Muscle layer of colon (tissue), 2 donors: ENCODE measurements around the gene PRDM16.

Experiments
- H3K27ac ChIP-seq: one replicate; pipeline ENCODE4 v1.7.0; 2013; ENCODE audit warnings: low read depth, mild to moderate bottlenecking, low read length, moderate library complexity
- H3K27me3 ChIP-seq, 2 donors: one replicate each; pipeline ENCODE4 v1.7.0; 2013; ENCODE audit warnings: low read length in 2 of 2, mild to moderate bottlenecking in 2 of 2; ENCODE audit not compliant: insufficient read depth in 2 of 2, control insufficient read depth in 1 of 2
- H3K36me3 ChIP-seq: one replicate; pipeline ENCODE4 v1.7.0; 2013; ENCODE audit warnings: mild to moderate bottlenecking, low read length; ENCODE audit not compliant: insufficient read depth
- H3K4me1 ChIP-seq: one replicate; pipeline ENCODE4 v1.7.0; 2013; ENCODE audit warnings: mild to moderate bottlenecking, low read length; ENCODE audit not compliant: insufficient read depth
- H3K4me3 ChIP-seq, 2 donors: one replicate each; pipeline ENCODE4 v1.7.0; 2013; ENCODE audit warnings: low read length in 2 of 2, low read depth in 1 of 2, mild to moderate bottlenecking in 1 of 2, moderate library complexity in 1 of 2
- H3K9ac ChIP-seq: one replicate; pipeline ENCODE4 v1.7.0; 2013; ENCODE audit warnings: low read length
- H3K9me3 ChIP-seq: one replicate; pipeline ENCODE4 v1.7.0; 2013; ENCODE audit warnings: mild to moderate bottlenecking, low read length
- donor health status: abdominal sarcoma.
- donor health status: Adenocarcinoma of cecum.

PRDM16 gene

DNA sequence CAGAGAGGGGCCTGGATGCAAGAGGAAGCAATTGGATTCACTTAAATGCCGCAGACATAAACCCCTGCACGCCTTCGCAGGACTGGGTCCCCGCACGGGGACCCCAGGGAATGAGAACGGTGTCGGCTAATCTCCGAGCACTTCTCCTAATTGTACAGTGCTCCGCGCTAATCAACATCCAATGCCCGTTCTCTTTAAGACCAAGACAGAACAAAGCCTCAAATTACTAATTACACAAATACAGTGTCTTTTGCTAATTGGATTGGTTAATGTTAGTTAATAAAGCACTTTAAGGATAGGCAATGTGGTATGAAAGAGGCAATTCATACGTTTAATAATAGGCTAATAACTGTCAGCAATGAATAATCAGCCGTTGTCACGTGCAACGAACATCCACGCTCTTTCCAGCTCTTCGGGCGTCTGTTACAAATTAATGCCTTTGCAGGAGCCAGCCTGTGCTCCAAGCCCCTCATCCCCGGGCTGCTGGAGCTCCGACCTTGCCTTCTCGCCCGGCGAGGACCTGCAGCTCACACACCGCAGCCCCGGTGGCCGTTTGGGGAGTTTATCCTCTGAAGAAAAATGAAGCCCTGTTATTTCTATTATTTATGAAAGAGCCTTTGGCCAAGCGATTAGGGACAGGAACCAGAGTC is 157.8 kb downstream of the PRDM16 start:
- Histone ChIP-seq H3K9ac (no peak overlapping the region), H3K27me3 (peaks cover 14 to 46% of the 10 kb centered on the region in 2 donors), H3K4me1 (no peaks in the 10 kb centered on the region), H3K36me3 (no peaks in the 10 kb centered on the region), H3K4me3 (no peak overlapping the region), H3K9me3 (no peaks in the 10 kb centered on the region), H3K27ac (no peak overlapping the region)

GRCh38 chr1:3227351-3227704 is 158.3 kb downstream of the PRDM16 start:
- Histone ChIP-seq H3K9ac (no peak overlapping the region), H3K27me3 (peaks cover 14 to 48% of the 10 kb centered on the region in 2 donors), H3K4me3 (no peak overlapping the region), H3K36me3 (no peaks in the 10 kb centered on the region), H3K27ac (no peak overlapping the region), H3K4me1 (no peaks in the 10 kb centered on the region), H3K9me3 (no peaks in the 10 kb centered on the region)

- Histone ChIP-seq H3K4me1 (no peaks in the 10 kb centered on the region), H3K4me3 (no peak overlapping the region), H3K27ac (no peak overlapping the region), H3K36me3 (no peaks in the 10 kb centered on the region), H3K27me3 (peaks cover 14 to 49% of the 10 kb centered on the region in 2 donors), H3K9ac (no peak overlapping the region), H3K9me3 (no peaks in the 10 kb centered on the region)
Measured at GRCh38 chr1:3227893-3228292, 158.9 kb downstream of the PRDM16 start.

GRCh38 chr1:3229081-3229725 is 160.2 kb downstream of the PRDM16 start:
- no peak overlapping the region for H3K27ac ChIP-seq
- H3K9me3 ChIP-seq = no peaks in the 10 kb centered on the region
- no peaks in the 10 kb centered on the region for H3K36me3 ChIP-seq
- H3K27me3 ChIP-seq = peaks cover 14 to 40% of the 10 kb centered on the region in 2 donors
- no peaks in the 10 kb centered on the region for H3K4me1 ChIP-seq
- no peak overlapping the region for H3K9ac ChIP-seq
- no peak overlapping the region for H3K4me3 ChIP-seq

DNA sequence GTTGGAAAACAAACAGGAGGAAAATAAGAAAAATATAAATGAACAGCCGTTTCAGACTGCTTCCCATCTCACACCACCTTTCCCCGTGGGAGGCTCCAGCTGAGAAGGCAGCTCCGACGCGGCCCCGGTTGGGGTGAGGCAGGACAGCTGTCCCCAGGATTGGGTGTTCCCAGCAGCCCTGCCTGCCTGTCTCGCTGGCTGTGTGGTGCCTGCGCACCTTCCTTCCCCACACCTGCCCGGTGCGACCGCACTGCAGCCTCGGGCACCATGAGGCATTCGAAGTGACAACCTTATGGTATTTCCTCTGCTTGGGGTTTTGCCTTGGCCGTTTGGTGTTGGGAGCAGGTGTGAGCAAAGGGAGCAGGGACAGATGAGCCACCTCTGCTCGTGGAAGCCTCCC is 161.6 kb downstream of the PRDM16 start:
- H3K27ac ChIP-seq = no peak overlapping the region
- no peak overlapping the region for H3K9ac ChIP-seq
- H3K9me3 ChIP-seq = no peaks in the 10 kb centered on the region
- peaks cover 14 to 28% of the 10 kb centered on the region in 2 donors for H3K27me3 ChIP-seq
- H3K4me1 ChIP-seq = no peaks in the 10 kb centered on the region
- H3K36me3 ChIP-seq = no peaks in the 10 kb centered on the region
- H3K4me3 ChIP-seq = no peak overlapping the region

DNA sequence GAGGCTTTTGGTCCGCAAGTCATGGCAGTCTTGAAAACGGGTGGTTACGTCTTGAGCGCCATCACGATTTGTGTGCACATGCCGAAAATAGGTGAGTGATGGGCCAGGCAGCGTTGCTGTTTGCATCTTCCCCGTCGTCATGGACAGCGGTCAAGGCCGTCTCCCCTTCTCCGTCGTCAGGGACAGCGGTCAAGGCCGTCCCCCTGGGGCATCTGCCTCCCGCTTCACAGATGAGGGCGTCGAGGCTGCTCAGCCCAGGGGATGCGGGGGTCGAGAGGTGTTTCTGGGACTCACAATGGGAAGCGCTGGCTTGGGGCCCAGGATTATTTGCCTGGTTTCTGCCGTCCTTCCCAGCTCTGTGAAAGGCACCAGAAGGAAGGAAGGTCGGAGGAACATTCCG is 162.2 kb downstream of the PRDM16 start:
- Histone ChIP-seq H3K9ac (no peak overlapping the region), H3K9me3 (no peaks in the 10 kb centered on the region), H3K36me3 (no peaks in the 10 kb centered on the region), H3K4me3 (no peak overlapping the region), H3K4me1 (no peaks in the 10 kb centered on the region), H3K27me3 (peaks cover 9 to 27% of the 10 kb centered on the region in 2 donors), H3K27ac (no peak overlapping the region)

DNA sequence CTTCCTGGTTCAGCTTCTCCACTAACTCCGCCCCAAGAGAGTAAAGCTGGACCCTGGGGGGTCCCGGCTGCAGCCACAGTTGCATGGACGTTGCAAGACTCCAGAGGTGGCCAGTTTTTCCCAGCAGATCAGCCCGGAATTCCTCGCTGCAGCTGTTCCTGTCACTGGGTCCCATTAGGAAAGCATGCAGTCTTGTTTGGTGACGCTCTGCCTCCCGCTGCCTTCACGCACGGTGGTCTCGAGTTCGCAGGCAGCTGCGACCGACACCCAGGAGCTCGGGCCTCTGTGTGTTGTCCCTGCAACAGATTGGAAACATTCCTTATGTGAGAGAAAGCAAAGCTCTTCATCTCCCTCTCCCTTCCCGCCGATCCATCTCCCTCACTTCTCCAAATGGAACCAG is 162.8 kb downstream of the PRDM16 start:
- no peak overlapping the region for H3K4me3 ChIP-seq
- no peaks in the 10 kb centered on the region for H3K4me1 ChIP-seq
- H3K27me3 ChIP-seq = peaks cover 7 to 32% of the 10 kb centered on the region in 2 donors
- H3K9ac ChIP-seq = no peak overlapping the region
- H3K36me3 ChIP-seq = no peaks in the 10 kb centered on the region
- H3K27ac ChIP-seq = no peak overlapping the region
- no peaks in the 10 kb centered on the region for H3K9me3 ChIP-seq

DNA sequence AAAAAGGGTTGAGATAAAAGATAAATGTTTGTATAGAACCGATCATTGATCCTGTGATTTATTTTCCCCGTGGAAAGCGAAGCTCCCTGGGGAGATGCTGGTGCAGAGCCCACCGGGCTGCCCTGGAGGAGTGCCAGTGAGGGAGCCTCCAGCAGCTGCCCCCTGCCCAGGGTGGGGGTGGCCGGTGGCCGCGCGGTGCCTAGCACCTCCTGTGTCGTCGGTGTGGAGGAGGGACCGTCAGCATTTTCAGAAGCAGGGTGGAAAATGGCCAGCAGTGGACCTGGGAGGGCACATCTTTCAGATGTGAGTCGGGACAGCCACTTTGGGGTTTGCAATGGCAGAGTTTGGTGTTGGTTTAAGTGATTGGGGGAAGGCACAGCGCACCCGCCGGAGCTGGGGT is 164.0 kb downstream of the PRDM16 start:
- Histone ChIP-seq H3K4me1 (no peaks in the 10 kb centered on the region), H3K27me3 (peaks cover 3 to 28% of the 10 kb centered on the region in 2 donors), H3K27ac (no peak overlapping the region), H3K9ac (no peak overlapping the region), H3K9me3 (no peaks in the 10 kb centered on the region), H3K36me3 (no peaks in the 10 kb centered on the region), H3K4me3 (no peak overlapping the region)

GRCh38 chr1:3233551-3233950 is 164.5 kb downstream of the PRDM16 start:
- H3K4me3 ChIP-seq = no peak overlapping the region
- H3K27ac ChIP-seq = no peak overlapping the region
- peaks cover 0 to 23% of the 10 kb centered on the region in 2 donors for H3K27me3 ChIP-seq
- no peaks in the 10 kb centered on the region for H3K36me3 ChIP-seq
- H3K9me3 ChIP-seq = no peaks in the 10 kb centered on the region
- no peaks in the 10 kb centered on the region for H3K4me1 ChIP-seq
- no peak overlapping the region for H3K9ac ChIP-seq

- Histone ChIP-seq H3K4me3 (no peak overlapping the region), H3K27ac (no peak overlapping the region), H3K4me1 (no peaks in the 10 kb centered on the region), H3K9me3 (no peaks in the 10 kb centered on the region), H3K36me3 (no peaks in the 10 kb centered on the region), H3K9ac (no peak overlapping the region), H3K27me3 (peaks cover 0 to 26% of the 10 kb centered on the region in 2 donors)
Measured at GRCh38 chr1:3234281-3234680, 165.3 kb downstream of the PRDM16 start.

- Histone ChIP-seq H3K27me3 (peaks cover 0 to 30% of the 10 kb centered on the region in 2 donors), H3K4me1 (no peaks in the 10 kb centered on the region), H3K9ac (no peak overlapping the region), H3K36me3 (no peaks in the 10 kb centered on the region), H3K27ac (no peak overlapping the region), H3K9me3 (no peaks in the 10 kb centered on the region), H3K4me3 (no peak overlapping the region)
Measured at GRCh38 chr1:3234956-3235355, 166.0 kb downstream of the PRDM16 start.

GRCh38 chr1:3235496-3235895 is 166.5 kb downstream of the PRDM16 start:
- Histone ChIP-seq H3K36me3 (no peaks in the 10 kb centered on the region), H3K4me3 (no peak overlapping the region), H3K4me1 (no peaks in the 10 kb centered on the region), H3K9me3 (no peaks in the 10 kb centered on the region), H3K9ac (no peak overlapping the region), H3K27me3 (peaks cover 0 to 32% of the 10 kb centered on the region in 2 donors), H3K27ac (no peak overlapping the region)
